CD14-positive monocyte (primary cell): ENCODE measurements around the gene PFKFB4. TPM values are rescaled to one million over a fixed set of nuclear protein-coding genes. Genes with fewer than 3 reads are reported as not detected.

ENCODE experiments used
- DNase-seq, 3 donors: peaks; one replicate each; pipeline ENCODE4 v3.0.0-alpha.2; 2011 to 2022
- H2AFZ ChIP-seq: 2 replicates; pipeline ENCODE4 v1.6.0; 2012; ENCODE audit warnings: mild to moderate bottlenecking, low read depth, low read length, inconsistent platforms; ENCODE audit not compliant: insufficient read depth, poor library complexity, severe bottlenecking
- H3K27ac ChIP-seq, 2 donors: 1 replicate in 1 of 2; 2 replicates in 1 of 2; pipeline ENCODE4 v1.5.1; 2012 to 2013; ENCODE audit warnings: low read length in 2 of 2, control low read depth in 1 of 2, inconsistent platforms in 1 of 2, low read depth in 1 of 2, mild to moderate bottlenecking in 1 of 2
- H3K27me3 ChIP-seq, 2 donors: one replicate each; pipeline versions ENCODE4 v1.6.0 to v1.6.1; 2011 to 2013; ENCODE audit warnings: low read length in 2 of 2; ENCODE audit not compliant: control insufficient read depth in 2 of 2, insufficient read depth in 2 of 2
- H3K36me3 ChIP-seq, 2 donors: replicated peaks in 1 of 2; 1 replicate in 1 of 2; 2 replicates in 1 of 2; pipeline versions ENCODE4 v1.5.1 to v1.6.1; 2012 to 2013; ENCODE audit warnings: low read length in 2 of 2, control low read depth in 1 of 2, inconsistent platforms in 1 of 2, mild to moderate bottlenecking in 1 of 2; ENCODE audit not compliant: insufficient read depth in 2 of 2, control insufficient read depth in 1 of 2
- H3K4me1 ChIP-seq, 2 donors: 1 replicate in 1 of 2; 2 replicates in 1 of 2; pipeline versions ENCODE4 v1.5.1 to v1.6.1; 2012 to 2013; ENCODE audit warnings: low read length in 2 of 2, control low read depth in 1 of 2, inconsistent platforms in 1 of 2, mild to moderate bottlenecking in 1 of 2, moderate library complexity in 1 of 2; ENCODE audit not compliant: insufficient read depth in 2 of 2, control insufficient read depth in 1 of 2
- H3K4me2 ChIP-seq: replicated peaks from 2 replicates; pipeline ENCODE3; 2012; ENCODE audit warnings: low read length, moderate library complexity, mild to moderate bottlenecking; ENCODE audit not compliant: poor library complexity, severe bottlenecking; ENCODE audit errors: extremely low read depth
- H3K4me3 ChIP-seq, 3 experiments: fragments of 200-600 bp in 1 of 3; sonication (generic) in 1 of 3; replicated peaks in 1 of 3; 1 replicate in 2 of 3; 2 replicates in 1 of 3; pipeline ENCODE4 v1.5.1; 2011 to 2013; ENCODE audit warnings: low read length in 3 of 3, mild to moderate bottlenecking in 3 of 3, control low read depth in 2 of 3, low read depth in 2 of 3, inconsistent platforms in 1 of 3, moderate library complexity in 1 of 3
- H3K79me2 ChIP-seq: 2 replicates; pipeline ENCODE4 v1.6.0; 2012; ENCODE audit warnings: mild to moderate bottlenecking, control low read depth, inconsistent platforms, low read length, moderate library complexity; ENCODE audit not compliant: insufficient read depth
- H3K9ac ChIP-seq: 2 replicates; pipeline ENCODE4 v1.6.0; 2017; ENCODE audit warnings: low read length, mild to moderate bottlenecking; ENCODE audit not compliant: insufficient read depth, poor library complexity, severe bottlenecking
- H3K9me3 ChIP-seq, 2 donors: replicated peaks in 1 of 2; 1 replicate in 1 of 2; 2 replicates in 1 of 2; pipeline versions ENCODE4 v1.5.1 to v1.6.1; 2012 to 2013; ENCODE audit warnings: low read length in 2 of 2, control low read depth in 1 of 2; ENCODE audit not compliant: control insufficient read depth in 1 of 2, insufficient read depth in 1 of 2
- H4K20me1 ChIP-seq: 2 replicates; pipeline ENCODE4 v1.6.0; 2012; ENCODE audit warnings: mild to moderate bottlenecking, low read length, control low read depth, moderate library complexity; ENCODE audit not compliant: insufficient read depth
- H3K27ac Mint-ChIP-seq, 7 donors: one replicate each; pipeline ENCODE4 v1.8.0; 2020; ENCODE audit warnings: mild to moderate bottlenecking in 7 of 7, mixed read lengths in 7 of 7, moderate library complexity in 6 of 7, inconsistent platforms in 2 of 7
- H3K27me3 Mint-ChIP-seq, 3 donors: one replicate each; pipeline ENCODE4 v1.8.0; 2021 to 2022; ENCODE audit warnings: low read depth in 3 of 3, mild to moderate bottlenecking in 3 of 3, mixed read lengths in 3 of 3, moderate library complexity in 3 of 3, inconsistent platforms in 1 of 3
- H3K36me3 Mint-ChIP-seq, 2 donors: one replicate each; pipeline ENCODE4 v1.8.0; 2020; ENCODE audit warnings: mixed read lengths in 2 of 2, inconsistent platforms in 1 of 2, mild to moderate bottlenecking in 1 of 2
- H3K4me1 Mint-ChIP-seq: one replicate; pipeline ENCODE4 v1.8.0; 2020; ENCODE audit warnings: mild to moderate bottlenecking, mixed read lengths
- H3K4me3 Mint-ChIP-seq, 2 donors: one replicate each; pipeline ENCODE4 v1.8.0; 2020; ENCODE audit warnings: mild to moderate bottlenecking in 2 of 2, mixed read lengths in 2 of 2, moderate library complexity in 1 of 2
- H3K9me3 Mint-ChIP-seq, 7 donors: one replicate each; pipeline ENCODE4 v1.8.0; 2020 to 2022; ENCODE audit warnings: mixed read lengths in 7 of 7, mild to moderate bottlenecking in 6 of 7, moderate library complexity in 6 of 7, inconsistent platforms in 2 of 7
- CTCF ChIP-seq: fragments of 200-600 bp; IDR thresholded peaks from one replicate; pipeline ENCODE4 v1.8.0; 2022; ENCODE audit warnings: antibody characterized with exemption, mild to moderate bottlenecking
- WGBS: methylation state at CpG from one replicate; pipeline ENCODE4 v1.1.5; 2013; ENCODE audit warnings: missing lambda C conversion rate; ENCODE audit not compliant: insufficient coverage; 5-methylcytosine and 5-hydroxymethylcytosine counted together
- intact Hi-C, 2 donors: fragments of 100-400 bp; cut with micrococcal nuclease; formaldehyde crosslinking; loops; one replicate each; pipeline versions ENCODE4 v1.15.0 to v1.15.1; 2023
- polyA plus RNA-seq, 3 donors: library from polyadenylated mRNA; depleted of rRNA in 1 of 3; unstranded in 2 of 3; stranded (reverse) in 1 of 3; fragments of 300-500 nt in 2 of 3; fragments of >200 nt in 1 of 3; fragmentation: Illumina TruSeq in 2 of 3; gene quantifications; 1 replicate in 2 of 3; 2 replicates in 1 of 3; pipeline ENCODE4 v1.2.3, GENCODE V29; 2012 to 2021

Gene PFKFB4
- polyA plus RNA-seq, 3 donors, result 32.2 to 44.9 (median 34.9) TPM

GRCh38 chr3:48535578-48535977 lies 21.0 kb downstream of the PFKFB4 start:
- no peaks in the 10 kb centered on the region for H3K79me2 ChIP-seq
- peaks cover 45% of the 10 kb centered on the region for H3K4me1 Mint-ChIP-seq
- peaks cover 66 to 89% of the 10 kb centered on the region in 2 donors for H3K36me3 Mint-ChIP-seq
- H3K27ac ChIP-seq, result peak overlapping the region in 1 of 2 donors; percentile 78
- 100% methylated on average over 4 of the region's 4 CpGs for WGBS
- peaks cover 5% of the 10 kb centered on the region for H4K20me1 ChIP-seq
- peaks cover 0 to 2% (median 0%) of the 10 kb centered on the region in 3 donors for H3K27me3 Mint-ChIP-seq
- no peak overlapping the region for H3K4me3 ChIP-seq
- no peak overlapping the region for H3K4me2 ChIP-seq
- no peak overlapping the region for H3K4me3 Mint-ChIP-seq
- H3K9me3 Mint-ChIP-seq, result peaks cover 3 to 21% (median 6%) of the 10 kb centered on the region in 7 donors
- H3K9ac ChIP-seq, result no peak overlapping the region
- H3K27me3 ChIP-seq, result no peaks in the 10 kb centered on the region
- H3K36me3 ChIP-seq, result peaks cover 53 to 74% of the 10 kb centered on the region in 2 donors
- no peaks in the 10 kb centered on the region for H3K9me3 ChIP-seq
- no peak for DNase-seq
- peak overlapping the region in 3 of 7 donors; percentile 4 to 60 (median 15) for H3K27ac Mint-ChIP-seq
- H2AFZ ChIP-seq, result no peak overlapping the region
- H3K4me1 ChIP-seq, result peaks cover 38 to 51% of the 10 kb centered on the region in 2 donors
- no peak for TF ChIP-seq CTCF
- intact Hi-C loops, result no loop called here

GRCh38 chr3:48532977-48533337 lies 23.6 kb downstream of the PFKFB4 start:
- intact Hi-C loops, result no loop called here
- Histone ChIP-seq H3K36me3 (peaks cover 30 to 53% of the 10 kb centered on the region in 2 donors), H3K27ac (peak overlapping the region; percentile 54 to 78), H3K4me1 (peaks cover 59 to 74% of the 10 kb centered on the region in 2 donors), H3K4me2 (no peak overlapping the region), H3K27me3 (no peaks in the 10 kb centered on the region), H3K4me3 (peak overlapping the region in 1 of 3 experiments; percentile 29), H3K9ac (no peak overlapping the region), H3K9me3 (no peaks in the 10 kb centered on the region), H4K20me1 (no peaks in the 10 kb centered on the region), H3K79me2 (peaks cover 10% of the 10 kb centered on the region), H2AFZ (no peak overlapping the region)
- Mint-ChIP-seq H3K27ac (peak overlapping the region; percentile 83 to 91 (median 88)), H3K4me3 (peak overlapping the region in 1 of 2 donors; percentile 2), H3K36me3 (peaks cover 44 to 73% of the 10 kb centered on the region in 2 donors), H3K27me3 (peaks cover 0 to 2% (median 0%) of the 10 kb centered on the region in 3 donors), H3K9me3 (peaks cover 3 to 21% (median 6%) of the 10 kb centered on the region in 7 donors), H3K4me1 (peaks cover 66% of the 10 kb centered on the region)
- TF ChIP-seq CTCF, result no peak
- no peak for DNase-seq
- no CpG with 5 or more reads among the region's 2 CpGs for WGBS
